GM21526 (cell line): ENCODE data around the gene ZNF678.
"Not testable (repeated sequence)": the region's sequence is repeated elsewhere in the genome, so short reads cannot be mapped to it uniquely, and the experiment has no call there.

Source experiments
- ATAC-seq: cut with Tn5 transposase; IDR thresholded peaks from one replicate; pipeline ENCODE4 v1.9.1; 2021; ENCODE audit warnings: moderate library complexity; ENCODE audit not compliant: unreplicated experiment, low FRiP score

Gene ZNF678

DNA sequence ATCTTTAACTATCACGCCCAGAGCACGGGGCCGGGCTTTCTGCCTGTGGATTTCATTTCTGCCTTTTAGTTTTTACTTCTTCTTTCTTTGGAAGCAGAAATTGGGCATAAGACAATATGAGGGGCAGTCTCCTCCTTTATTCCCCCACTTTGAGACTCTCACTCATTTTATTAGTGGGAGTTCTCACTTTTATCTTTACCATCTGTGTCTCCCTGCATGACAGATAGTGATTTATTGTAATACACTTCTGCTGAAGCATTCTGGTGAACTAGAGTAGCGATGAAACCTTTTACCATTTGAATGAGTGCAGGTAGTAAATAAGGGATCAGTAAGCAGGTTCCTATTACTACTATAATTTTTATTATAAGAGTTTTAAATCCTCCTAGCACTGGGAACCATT is 26.4 kb downstream of the ZNF678 start:
- not testable (repeated sequence) for ATAC-seq

GRCh38 chr1:227596222-227596621 is 32.9 kb downstream of the ZNF678 start:
- ATAC-seq = not testable (repeated sequence)

DNA sequence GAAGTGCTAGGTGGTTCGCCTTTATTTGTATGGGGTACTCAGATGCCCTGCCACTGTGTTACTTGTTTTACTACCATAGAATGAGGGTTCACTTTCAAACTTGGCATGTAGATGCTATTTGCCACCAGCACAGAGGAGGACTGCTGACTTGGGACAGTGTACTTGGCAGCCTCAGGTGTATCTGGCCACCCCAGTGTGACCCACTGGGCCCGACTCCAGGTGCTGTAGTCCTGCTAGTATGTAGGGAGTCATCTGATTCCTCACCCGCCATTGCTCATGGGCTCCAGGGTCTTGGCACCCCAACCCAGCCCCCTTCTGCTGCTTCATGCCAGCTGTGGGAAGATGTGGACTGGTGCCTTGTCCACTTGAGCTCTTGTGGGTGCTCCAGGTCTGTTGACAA is 40.0 kb downstream of the ZNF678 start:
- ATAC-seq = no peak

- ATAC-seq = no peak
These were observed 41.1 kb downstream of the ZNF678 start for GRCh38 chr1:227604446-227604845.

DNA sequence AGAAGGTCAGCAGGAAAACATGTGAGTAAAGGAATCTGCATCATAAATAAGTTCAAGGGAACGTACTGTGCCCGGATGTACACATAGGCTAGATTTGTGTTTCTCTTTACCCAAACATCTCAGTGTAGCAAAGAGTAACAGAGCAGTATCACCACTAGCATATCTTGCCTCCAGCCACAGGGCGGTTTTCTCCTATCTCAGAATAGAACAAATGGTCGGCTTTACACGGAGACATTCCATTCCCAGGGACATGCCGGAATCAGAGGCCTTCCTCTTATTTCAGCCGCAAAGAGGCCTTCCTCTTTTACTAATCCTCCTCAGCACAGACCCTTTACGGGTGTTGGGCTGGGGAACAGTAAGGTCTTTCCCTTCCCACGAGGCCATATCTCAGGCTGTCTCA is 42.9 kb downstream of the ZNF678 start:
- ATAC-seq = not testable (repeated sequence)

DNA sequence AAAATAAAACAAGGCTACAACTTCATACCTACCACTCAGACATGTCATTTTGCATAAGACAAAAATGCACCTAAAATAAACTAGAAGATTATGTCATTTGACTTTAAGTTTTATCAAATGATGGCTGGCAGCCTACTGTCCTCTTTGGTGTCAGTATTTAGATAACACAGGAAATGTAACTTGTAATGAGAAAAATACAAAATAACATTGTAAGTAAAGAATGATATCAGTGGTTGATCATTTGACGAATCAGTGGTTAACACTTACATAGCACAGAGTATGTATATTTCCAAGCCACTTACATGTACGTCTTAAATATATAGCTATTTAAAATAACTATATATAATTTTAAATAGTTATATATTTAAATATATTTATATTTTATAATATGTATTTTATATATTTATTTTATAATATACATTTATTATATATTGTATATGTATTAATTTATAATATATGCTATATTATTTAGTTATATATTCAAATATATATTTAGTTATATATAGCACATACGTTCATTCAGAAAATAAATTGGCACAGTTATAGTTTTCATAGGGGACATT is 44.1 kb downstream of the ZNF678 start:
- no peak for ATAC-seq

DNA sequence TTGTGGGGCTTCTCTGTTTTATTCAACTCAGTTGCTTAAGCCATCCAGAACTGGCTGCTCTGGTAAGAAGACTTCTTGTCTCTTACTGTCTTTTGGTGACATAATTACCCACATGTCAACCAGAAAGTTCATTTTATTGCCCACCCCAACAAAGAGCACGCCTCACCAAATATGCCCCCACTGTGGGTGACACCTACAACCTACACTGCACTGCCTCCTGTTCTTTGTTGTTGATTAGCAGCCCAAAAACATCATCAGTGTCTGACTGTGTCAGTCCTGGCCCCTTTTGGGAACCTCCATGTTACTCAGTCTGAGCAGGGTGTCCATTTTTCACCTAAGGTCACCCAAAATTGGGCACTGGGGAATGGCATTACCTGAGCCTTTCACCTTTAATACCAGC is 49.3 kb downstream of the ZNF678 start:
- ATAC-seq = no peak

DNA sequence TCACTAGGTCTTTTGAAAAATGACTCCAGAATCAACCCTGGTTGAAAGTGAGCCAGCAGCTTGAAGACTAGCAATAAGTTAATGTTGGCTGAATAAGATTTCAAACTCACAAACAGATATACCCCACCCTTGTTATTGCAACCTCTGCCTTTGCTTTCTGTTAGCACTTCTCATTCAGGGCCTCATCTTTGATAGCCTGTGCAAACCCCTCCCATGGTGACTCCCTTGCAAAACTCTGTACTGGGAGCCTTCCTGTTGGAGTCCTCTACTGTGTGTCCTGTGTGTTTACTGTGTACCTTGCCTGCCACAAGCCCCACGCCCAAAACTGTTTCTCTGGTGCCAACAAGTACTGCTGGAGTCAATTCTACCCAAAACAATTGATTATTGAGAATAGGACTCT is 50.2 kb downstream of the ZNF678 start:
- ATAC-seq = no peak

GRCh38 chr1:227621211-227621610 is 57.9 kb downstream of the ZNF678 start:
- ATAC-seq = no peak

DNA sequence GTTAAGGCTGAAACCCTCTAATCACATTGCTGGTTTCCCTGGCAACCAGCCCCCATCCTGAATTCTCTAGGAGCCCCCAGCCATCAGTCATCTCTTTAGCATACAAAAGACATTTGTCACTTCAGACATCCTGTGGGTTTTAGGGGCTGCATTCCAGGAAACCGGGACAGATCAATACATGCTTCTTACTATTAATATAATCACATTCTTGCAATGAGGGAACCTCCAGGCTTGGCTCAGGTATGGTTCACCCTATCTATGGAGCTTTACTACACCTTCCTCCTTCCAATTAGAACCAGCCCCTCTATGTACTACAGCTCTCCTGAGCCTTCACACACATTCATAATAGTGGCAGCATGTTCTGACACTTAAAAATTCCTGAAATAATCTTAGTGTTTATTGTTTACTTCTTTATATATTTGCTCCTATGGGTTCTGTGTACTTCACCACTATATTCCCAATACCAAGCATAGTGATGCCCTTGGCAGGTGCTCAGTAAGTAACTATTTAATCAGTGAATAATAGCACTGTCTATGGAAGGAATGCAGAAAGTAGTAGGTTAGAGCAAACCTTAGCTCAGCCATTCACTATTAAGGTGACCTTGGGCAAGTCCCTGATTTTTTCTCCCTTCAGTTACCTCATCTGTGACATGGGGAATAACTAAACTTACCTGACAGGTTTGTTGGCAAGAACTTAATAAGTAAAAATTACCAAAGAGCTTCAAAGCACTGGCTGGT is 59.6 kb downstream of the ZNF678 start:
- no peak for ATAC-seq

DNA sequence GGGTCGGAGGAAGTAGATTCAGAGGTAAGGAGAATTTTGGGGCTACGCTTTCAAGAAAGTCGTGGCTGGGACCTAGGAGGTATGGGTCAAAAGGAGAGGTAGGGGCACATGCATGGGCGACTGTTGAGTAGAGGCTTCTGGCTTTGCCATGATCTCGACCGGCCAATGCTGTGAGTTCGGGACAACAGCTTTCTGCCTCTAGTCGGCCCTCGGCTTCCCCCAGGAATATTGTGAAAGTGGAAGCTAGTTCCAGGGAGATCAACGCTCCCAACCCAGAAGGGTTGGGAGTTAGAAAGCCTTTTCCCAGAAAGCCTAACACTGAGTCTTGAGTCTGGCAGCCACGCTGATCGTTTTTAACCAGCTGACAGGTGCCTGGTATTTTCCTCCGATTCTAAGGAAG is 69.0 kb downstream of the ZNF678 start:
- ATAC-seq = no peak

DNA sequence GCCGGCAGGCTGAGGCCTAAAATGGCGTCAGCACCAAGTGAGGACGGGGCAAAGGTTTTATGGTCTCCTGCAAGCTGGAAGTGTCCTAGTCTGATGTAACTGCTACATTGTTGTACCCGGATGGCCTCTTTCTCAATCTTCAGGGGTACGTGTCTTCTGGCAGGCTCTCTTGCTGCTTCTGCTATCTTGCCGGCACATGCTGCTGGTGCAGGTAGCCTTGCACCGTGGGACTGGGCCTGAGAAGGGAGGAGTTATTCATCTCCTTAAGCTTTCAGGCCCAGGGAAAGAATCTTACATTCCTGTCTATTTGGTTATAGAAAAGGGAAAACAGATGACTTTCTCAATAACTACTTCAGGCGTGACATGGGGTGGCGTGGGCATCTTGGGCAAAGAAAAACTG is 72.2 kb downstream of the ZNF678 start:
- no peak for ATAC-seq

DNA sequence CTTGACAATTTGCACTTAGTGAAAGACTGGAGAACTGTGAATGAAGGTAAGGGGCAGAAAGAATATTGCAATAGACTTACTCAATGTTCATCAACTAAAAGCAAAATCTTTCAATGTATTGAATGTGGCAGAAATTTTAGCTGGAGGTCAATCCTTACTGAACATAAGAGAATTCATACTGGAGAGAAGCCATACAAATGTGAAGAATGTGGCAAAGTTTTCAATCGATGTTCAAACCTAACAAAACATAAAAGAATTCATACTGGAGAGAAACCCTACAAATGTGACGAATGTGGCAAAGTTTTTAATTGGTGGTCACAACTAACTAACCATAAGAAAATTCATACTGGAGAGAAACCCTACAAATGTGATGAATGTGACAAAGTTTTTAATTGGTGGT is 91.1 kb downstream of the ZNF678 start:
- ATAC-seq = no peak

DNA sequence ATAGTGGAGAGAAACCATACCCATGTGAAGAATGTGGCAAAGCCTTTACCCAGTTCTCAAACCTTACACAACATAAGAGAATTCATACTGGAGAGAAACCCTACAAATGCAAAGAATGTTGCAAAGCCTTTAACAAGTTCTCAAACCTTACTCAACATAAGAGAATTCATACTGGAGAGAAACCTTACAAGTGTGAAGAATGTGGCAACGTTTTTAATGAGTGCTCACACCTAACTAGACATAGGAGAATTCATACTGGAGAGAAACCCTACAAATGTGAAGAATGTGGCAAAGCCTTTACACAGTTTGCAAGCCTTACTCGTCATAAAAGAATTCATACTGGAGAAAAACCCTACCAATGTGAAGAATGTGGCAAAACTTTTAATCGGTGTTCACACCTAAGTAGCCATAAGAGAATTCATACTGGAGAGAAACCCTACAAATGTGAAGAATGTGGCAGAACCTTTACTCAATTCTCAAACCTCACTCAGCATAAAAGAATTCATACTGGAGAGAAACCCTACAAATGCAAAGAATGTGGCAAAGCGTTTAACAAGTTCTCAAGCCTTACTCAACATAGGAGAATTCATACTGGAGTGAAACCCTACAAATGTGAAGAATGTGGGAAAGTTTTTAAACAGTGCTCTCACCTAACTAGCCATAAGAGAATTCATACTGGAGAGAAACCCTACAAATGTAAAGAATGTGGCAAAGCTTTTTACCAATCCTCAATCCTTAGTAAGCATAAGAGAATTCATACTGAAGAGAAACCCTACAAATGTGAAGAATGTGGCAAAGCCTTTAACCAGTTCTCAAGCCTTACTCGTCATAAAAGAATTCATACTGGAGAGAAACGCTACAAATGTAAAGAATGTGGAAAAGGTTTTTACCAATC is 91.7 kb downstream of the ZNF678 start:
- no peak for ATAC-seq

GRCh38 chr1:227661495-227661894 is 98.1 kb downstream of the ZNF678 start:
- ATAC-seq = no peak

DNA sequence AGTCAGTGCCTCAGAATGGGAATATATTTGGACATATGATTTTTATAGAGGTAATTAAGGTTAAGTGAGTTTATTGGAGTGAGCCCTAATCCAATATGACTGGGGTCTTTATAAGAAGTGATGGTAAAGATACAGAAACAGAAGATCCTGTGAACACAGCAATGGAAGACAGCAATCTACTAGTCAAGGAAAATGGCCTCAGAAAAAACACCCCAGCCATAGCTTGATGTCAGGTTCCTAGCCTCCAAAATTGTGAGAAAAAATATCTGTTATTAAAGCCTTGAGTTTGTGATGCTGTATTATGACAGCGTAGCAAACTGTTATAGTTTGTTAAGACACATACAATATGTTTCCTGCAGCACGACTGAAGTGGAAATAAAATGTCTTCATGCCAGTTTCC is 99.6 kb downstream of the ZNF678 start:
- ATAC-seq = no peak

GRCh38 chr1:227666286-227666685 is 102.9 kb downstream of the ZNF678 start:
- ATAC-seq = no peak

DNA sequence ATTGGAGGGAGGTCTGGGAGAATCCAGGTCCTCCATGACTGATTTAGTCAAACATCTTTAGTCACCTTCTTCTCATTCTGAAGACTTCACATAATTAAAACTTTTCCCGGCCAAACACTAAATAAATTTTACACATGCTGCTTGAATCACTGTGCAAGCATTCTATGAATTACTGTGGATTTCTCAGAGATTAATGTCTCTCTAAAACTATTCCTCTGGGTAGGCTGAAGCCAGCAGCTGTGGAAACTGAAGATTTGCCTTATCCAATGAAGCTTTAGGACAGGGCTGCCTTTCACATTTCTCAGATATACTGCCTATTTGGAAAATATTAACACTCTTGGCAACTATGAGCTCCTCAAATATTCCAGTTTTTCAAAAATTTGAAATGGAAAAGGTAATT is 110.1 kb downstream of the ZNF678 start:
- no peak for ATAC-seq

DNA sequence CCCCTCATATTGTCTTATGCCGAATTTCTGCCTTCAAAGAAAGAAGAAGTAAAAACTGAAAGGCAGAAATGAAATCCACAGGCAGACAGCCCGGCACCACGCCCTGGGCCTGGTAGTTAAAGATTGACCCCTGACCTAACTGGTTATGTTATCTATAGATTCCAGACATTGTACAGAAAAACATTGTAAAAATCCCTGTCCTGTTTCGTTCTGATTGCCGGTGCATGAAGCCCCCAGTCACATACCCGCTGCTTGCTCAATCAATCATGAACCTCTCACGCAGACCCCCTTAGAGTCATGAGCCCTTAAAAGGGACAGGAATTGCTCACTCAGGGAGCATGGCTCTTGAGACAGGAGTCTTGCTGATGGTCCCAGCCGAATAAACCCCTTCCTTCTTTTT is 122.5 kb downstream of the ZNF678 start:
- no peak for ATAC-seq

- no peak for ATAC-seq
These were observed 134.0 kb downstream of the ZNF678 start for GRCh38 chr1:227697321-227697864.

DNA sequence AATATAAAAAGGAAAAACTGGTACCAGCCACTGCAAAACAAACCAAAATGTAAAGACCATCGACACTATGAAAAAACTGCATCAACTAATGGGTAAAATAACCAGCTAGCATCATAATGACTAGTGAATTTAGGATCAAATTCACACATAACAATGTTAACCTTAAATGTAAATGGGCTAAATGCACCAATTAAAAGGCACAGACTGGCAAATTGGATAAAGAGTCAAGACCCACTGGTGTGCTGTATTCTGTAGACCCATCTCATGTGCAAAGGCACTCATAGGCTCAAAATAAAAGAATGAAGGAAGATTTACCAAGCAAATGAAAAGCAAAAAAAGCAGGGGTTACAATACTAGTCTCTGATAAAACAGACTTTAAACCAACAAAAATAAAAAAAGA is 138.3 kb downstream of the ZNF678 start:
- not testable (repeated sequence) for ATAC-seq
